ENCODE measurements around the gene CCND2.

GRCh38 chr12:4256043-4256826, 17.3 kb upstream of the CCND2 start:
- no peak for TF ChIP-seq CTCF (IDR thresholded peaks at IDR 0.05)
- no peak for TF ChIP-seq POLR2A (IDR thresholded peaks at IDR 0.05)
- no peak for TF ChIP-seq POLR2AphosphoS5 (IDR thresholded peaks at IDR 0.05; ENCODE audit: insufficient read depth in 1 of 2, low read depth in 1 of 2)
